GM12801 (cell line): ENCODE data around the gene KLHL5.

ENCODE experiments used
- TF ChIP-seq, protein P1 (sequence below): IDR thresholded peaks from one replicate; pipeline ENCODE4 v1.5.1; 2011; ENCODE audit warnings: control low read depth; ENCODE audit not compliant: insufficient read length; ENCODE audit errors: extremely low read depth

KLHL5 gene

DNA sequence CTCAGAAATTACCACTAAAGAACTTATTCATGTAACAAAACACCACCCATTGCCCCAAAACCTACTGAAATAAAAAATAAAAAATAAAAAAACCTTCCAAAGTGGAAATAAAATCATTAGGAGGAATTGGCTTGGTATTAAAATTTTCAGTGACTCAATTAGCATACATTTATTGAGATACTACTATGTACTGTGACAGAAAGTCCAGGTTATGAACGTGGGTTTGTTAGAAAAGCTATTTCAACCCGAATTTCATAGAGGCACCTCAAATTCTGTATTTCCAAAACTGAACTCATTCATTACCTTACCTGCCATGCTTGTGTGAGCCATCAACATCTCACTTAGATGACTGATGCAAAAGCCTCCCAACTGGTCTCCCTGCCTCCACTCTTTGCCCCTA, 16.8 kb downstream of the KLHL5 start:
- TF ChIP-seq, protein P1, sequence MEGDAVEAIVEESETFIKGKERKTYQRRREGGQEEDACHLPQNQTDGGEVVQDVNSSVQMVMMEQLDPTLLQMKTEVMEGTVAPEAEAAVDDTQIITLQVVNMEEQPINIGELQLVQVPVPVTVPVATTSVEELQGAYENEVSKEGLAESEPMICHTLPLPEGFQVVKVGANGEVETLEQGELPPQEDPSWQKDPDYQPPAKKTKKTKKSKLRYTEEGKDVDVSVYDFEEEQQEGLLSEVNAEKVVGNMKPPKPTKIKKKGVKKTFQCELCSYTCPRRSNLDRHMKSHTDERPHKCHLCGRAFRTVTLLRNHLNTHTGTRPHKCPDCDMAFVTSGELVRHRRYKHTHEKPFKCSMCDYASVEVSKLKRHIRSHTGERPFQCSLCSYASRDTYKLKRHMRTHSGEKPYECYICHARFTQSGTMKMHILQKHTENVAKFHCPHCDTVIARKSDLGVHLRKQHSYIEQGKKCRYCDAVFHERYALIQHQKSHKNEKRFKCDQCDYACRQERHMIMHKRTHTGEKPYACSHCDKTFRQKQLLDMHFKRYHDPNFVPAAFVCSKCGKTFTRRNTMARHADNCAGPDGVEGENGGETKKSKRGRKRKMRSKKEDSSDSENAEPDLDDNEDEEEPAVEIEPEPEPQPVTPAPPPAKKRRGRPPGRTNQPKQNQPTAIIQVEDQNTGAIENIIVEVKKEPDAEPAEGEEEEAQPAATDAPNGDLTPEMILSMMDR: no peak

DNA sequence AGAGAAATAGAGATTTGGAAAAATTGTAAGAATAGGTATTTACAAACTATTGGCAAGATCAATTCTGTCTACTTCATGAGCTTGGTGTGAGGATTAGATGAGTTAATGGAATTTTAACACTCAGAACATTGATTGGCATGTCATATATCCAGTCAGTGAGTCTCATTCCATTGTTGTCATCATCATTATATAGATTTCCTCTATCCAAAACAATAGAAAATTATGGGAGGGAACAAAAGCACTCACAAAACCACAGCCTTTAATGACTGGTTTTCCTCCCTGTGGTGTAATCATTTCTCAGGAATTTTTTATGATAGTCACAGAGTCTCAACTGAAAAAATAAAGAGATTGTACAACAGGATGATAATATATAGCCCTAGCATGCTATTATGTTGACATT, 21.1 kb downstream of the KLHL5 start:
- TF ChIP-seq, protein P1: no peak

DNA sequence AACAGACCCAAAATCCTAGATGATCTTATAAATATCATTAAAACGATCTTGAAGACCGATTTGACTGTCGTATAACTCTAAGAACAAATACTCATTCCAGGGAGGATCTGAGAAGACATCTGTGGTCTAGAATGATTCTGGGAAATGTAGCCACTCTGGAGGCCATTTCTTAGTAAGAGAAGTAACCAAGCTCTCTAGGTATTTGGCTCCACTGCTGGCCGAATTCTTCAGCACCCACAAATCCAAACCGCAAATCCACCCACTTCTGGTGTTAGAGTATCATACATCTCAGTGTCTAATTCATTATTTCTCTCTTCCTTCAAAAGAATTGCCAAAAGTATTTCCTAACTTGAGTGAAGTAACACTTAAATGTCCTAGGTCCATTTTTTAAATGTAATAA, 23.9 kb downstream of the KLHL5 start:
- TF ChIP-seq, protein P1: no peak

DNA sequence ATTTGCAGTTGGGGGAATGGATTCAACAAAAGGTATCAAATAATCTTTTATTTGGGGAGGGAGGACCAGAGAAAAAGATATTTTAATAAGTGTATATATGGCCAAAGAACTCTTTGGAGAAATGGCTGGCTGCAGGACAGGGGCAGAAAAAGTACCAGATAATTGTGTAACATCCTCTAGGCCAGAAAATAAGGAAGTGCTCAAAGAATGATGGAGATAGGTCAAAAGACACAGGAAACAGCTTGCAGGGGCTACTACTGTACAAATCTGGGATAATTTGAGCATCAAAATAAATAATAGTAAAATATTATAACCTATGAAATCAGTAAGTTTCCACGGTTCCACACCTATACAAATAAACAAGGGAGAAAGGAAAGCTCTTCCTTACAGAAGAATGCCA, 34.8 kb downstream of the KLHL5 start:
- TF ChIP-seq, protein P1: no peak

DNA sequence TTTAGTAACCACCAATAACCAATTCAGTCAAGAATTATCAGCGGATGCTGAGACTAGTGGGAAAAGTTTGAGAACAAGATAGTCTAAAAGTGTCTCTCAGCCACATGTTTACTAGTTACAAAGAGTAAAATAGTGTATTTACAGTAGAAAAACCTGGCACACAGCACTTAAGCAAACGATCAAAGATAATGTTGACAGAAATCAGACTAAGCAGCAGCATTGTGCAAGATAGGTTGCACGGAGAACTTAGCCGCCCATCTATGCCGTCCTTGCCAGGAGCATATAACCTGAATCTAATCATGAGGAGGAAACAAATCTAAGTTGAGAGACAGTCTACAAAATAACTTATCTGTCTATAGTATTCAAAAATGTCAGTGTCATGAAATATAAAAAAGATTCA, 35.3 kb downstream of the KLHL5 start:
- TF ChIP-seq, protein P1: no peak

DNA sequence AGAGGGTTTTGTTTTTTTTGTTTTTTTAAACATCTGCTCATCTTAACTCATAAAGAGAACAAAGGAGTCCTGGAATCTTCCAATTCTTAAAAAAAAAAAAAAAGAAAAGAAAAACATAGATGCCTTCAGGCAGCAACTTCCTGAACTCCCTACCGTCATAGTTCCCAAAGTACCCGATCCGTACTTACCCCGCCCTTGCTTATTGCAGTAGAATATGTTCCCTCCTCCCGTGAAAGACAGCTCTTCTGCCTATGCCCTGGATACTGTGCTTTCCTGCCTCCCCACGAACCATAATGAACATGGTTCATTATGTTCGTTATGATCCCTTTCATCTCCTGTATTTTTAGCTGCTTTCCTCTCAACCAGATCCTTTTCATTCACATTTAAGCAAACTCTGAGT, 40.3 kb downstream of the KLHL5 start:
- TF ChIP-seq, protein P1: no peak

DNA sequence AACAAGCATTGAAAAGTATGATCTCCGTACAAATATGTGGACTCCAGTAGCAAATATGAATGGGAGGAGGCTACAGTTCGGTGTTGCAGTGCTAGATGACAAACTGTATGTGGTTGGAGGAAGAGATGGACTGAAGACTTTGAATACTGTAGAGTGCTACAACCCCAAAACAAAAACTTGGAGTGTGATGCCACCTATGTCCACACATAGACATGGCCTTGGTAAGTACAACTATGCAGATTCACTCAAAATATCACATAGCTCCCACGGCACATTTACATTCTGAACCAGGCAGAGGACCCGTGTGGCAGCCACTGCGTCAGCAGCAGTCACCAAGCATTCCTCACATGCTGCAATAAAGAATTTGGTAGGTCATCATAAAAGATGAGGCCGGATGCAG, 41.3 kb downstream of the KLHL5 start:
- TF ChIP-seq, protein P1: no peak

DNA sequence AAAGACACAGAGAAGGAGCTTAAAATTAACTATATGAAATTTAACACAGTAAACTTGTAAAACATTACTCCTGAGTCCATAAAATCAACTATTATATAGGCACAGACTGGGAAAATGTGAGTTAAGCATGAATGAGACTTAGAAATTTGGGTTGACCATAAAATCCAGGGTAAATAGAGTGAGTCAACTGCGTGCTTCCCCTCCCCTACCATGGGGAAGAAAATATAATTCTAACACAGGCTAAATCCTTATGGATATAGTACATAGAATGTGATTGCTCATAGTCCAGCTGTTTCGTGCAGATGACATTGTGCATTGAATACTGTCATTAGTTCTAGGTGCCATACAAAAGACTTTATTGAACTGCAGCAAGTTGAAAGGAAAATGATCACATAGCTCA, 42.2 kb downstream of the KLHL5 start:
- TF ChIP-seq, protein P1: no peak
